Endothelial cell of umbilical vein (primary cell): Measurements from ENCODE around the gene TVP23A. TPM values are rescaled to one million over a fixed set of nuclear protein-coding genes. Genes with fewer than 3 reads are reported as not detected.

Experiments
- BruUV-seq: library from RNA; stranded (reverse); fragments of 400-500 nt; replicated peaks from 2 replicates; lab custom pipeline; 2021; lab: Mats Ljungman, UMichigan
- CTCF ChIA-PET: fragments of 300-600, 350-600 bp; sonication (Branson Sonifier 250); formaldehyde crosslinking; loops from one replicate; lab custom pipeline; 2021; ENCODE audit warnings: antibody characterized with exemption, inconsistent platforms; lab: Charles Lee
- POLR2A ChIA-PET: fragments of 300-600, 350-600 bp; sonication (Branson Sonifier 250); formaldehyde crosslinking; loops from one replicate; lab custom pipeline; 2021; ENCODE audit warnings: antibody characterized with exemption, inconsistent platforms; lab: Charles Lee
- DNase-seq: peaks from one replicate; pipeline ENCODE4 v3.0.0-alpha.2; 2011; ENCODE audit warnings: low read depth, low spot score
- FAIRE-seq: peaks from 2 replicates; lab custom pipeline; 2011; peaks lifted over from hg19 to GRCh38; lab: Jason Lieb, UNC
- H2AFZ ChIP-seq: 2 replicates; pipeline ENCODE4 v1.6.0; 2012; ENCODE audit warnings: low read depth, low read length, control low read depth, inconsistent platforms
- H3K27ac ChIP-seq: 2 replicates; pipeline ENCODE4 v1.5.1; 2011; ENCODE audit warnings: low read depth, mild to moderate bottlenecking, control low read depth, low read length, moderate library complexity; ENCODE audit not compliant: insufficient read depth
- H3K27me3 ChIP-seq, 2 experiments: 2 replicates each; pipeline versions ENCODE4 v1.6.0 to v1.6.1; 2011; ENCODE audit warnings: low read length in 2 of 2, mixed read lengths in 1 of 2; ENCODE audit not compliant: control insufficient read depth in 2 of 2, insufficient read depth in 2 of 2
- H3K36me3 ChIP-seq, 2 experiments: 2 replicates in 1 of 2; 3 replicates in 1 of 2; pipeline ENCODE4 v1.5.1; 2011; ENCODE audit warnings: low read length in 2 of 2, mild to moderate bottlenecking in 1 of 2, moderate library complexity in 1 of 2; ENCODE audit not compliant: control insufficient read depth in 2 of 2, insufficient read depth in 2 of 2; ENCODE audit errors: extremely low read depth in 1 of 2
- H3K4me1 ChIP-seq: 3 replicates; pipeline ENCODE4 v1.5.1; 2011; ENCODE audit warnings: mild to moderate bottlenecking, low read length; ENCODE audit not compliant: control insufficient read depth, insufficient read depth; ENCODE audit errors: extremely low read depth
- H3K4me2 ChIP-seq: 2 replicates; pipeline ENCODE4 v1.6.1; 2011; ENCODE audit warnings: low read length, control low read depth, mixed read lengths; ENCODE audit not compliant: insufficient read depth
- H3K4me3 ChIP-seq, 3 experiments: fragments of 200-600 bp in 1 of 3; sonication (generic), shearing (Covaris generic) in 1 of 3; replicated peaks in 1 of 3; 2 replicates each; pipeline ENCODE4 v1.5.1; 2011 to 2016; ENCODE audit warnings: control low read depth in 3 of 3, low read length in 3 of 3, mild to moderate bottlenecking in 2 of 3, inconsistent platforms in 1 of 3, low read depth in 1 of 3, moderate library complexity in 1 of 3; ENCODE audit not compliant: insufficient read depth in 1 of 3
- H3K79me2 ChIP-seq: 2 replicates; pipeline ENCODE4 v1.6.0; 2012; ENCODE audit warnings: low read length, inconsistent platforms; ENCODE audit not compliant: control insufficient read depth, insufficient read depth
- H3K9ac ChIP-seq: replicated peaks from 2 replicates; pipeline ENCODE3; 2011; ENCODE audit warnings: low read length, control low read depth; ENCODE audit not compliant: insufficient read depth; ENCODE audit errors: extremely low read depth
- H3K9me1 ChIP-seq: replicated peaks from 3 replicates; pipeline ENCODE4 v1.6.0; 2011; ENCODE audit warnings: mild to moderate bottlenecking, low read length; ENCODE audit not compliant: control insufficient read depth, insufficient read depth; ENCODE audit errors: extremely low read depth
- H3K9me3 ChIP-seq: replicated peaks from 2 replicates; pipeline ENCODE4 v1.5.1; 2012; ENCODE audit warnings: low read length, inconsistent platforms; ENCODE audit not compliant: control insufficient read depth, insufficient read depth
- H4K20me1 ChIP-seq: replicated peaks from 2 replicates; pipeline ENCODE3; 2011; ENCODE audit warnings: mild to moderate bottlenecking, low read length; ENCODE audit not compliant: control insufficient read depth, insufficient read depth; ENCODE audit errors: extremely low read depth
- GATA2 ChIP-seq: IDR thresholded peaks from 2 replicates; pipeline ENCODE4 v1.7.0; 2011; ENCODE audit warnings: low read depth, mild to moderate bottlenecking, moderate library complexity, mixed read lengths, low read length; ENCODE audit not compliant: insufficient read length, insufficient read depth
- JUN ChIP-seq: IDR thresholded peaks from 2 replicates; pipeline ENCODE4 v1.6.1; 2011; ENCODE audit warnings: borderline replicate concordance, low read depth; ENCODE audit not compliant: insufficient read length, insufficient read depth
- POLR2A ChIP-seq: IDR thresholded peaks from 2 replicates; pipeline ENCODE4 v1.6.1; 2012; ENCODE audit warnings: low read depth, mild to moderate bottlenecking, control low read depth, low read length
- dilution Hi-C: fragments of 300-500 bp; cut with MboI; formaldehyde crosslinking; loops from one replicate; pipeline ENCODE4 v1.15.0; 2019; ENCODE audit warnings: low sequenced_read_pairs; ENCODE audit not compliant: extremely low pct_ligation_motif_present
- intact Hi-C: fragments of 100-400 bp; cut with micrococcal nuclease; formaldehyde crosslinking; loops from one replicate; pipeline ENCODE4 v1.10.0; 2022
- polyA plus RNA-seq, 4 experiments: library from polyadenylated mRNA; depleted of rRNA in 3 of 4; stranded (reverse) in 3 of 4; unstranded in 1 of 4; fragments of >200 nt; gene quantifications; 2 replicates each; pipeline versions ENCODE4 v1.2.1 to v1.2.3, GENCODE V29; 2011 to 2012; ENCODE audit warnings: missing spikeins in 1 of 4
- total RNA-seq: library from RNA; stranded (reverse); gene quantifications from 2 replicates; pipeline ENCODE4 v1.2.3, GENCODE V29; 2021
- TF ChIP-seq, protein P1 (sequence below): IDR thresholded peaks from 2 replicates; pipeline ENCODE4 v1.6.1; 2011; ENCODE audit not compliant: insufficient read depth, insufficient read length
- TF ChIP-seq, protein P2 (sequence below), 2 donors: IDR thresholded peaks; 1 replicate in 1 of 2; 2 replicates in 1 of 2; pipeline ENCODE4 v1.5.1; 2011; ENCODE audit warnings: low read length in 2 of 2, mild to moderate bottlenecking in 2 of 2, moderate library complexity in 2 of 2, control low read depth in 1 of 2, inconsistent platforms in 1 of 2, low read depth in 1 of 2; ENCODE audit not compliant: insufficient read depth in 1 of 2; ENCODE audit errors: extremely low read depth in 1 of 2

Gene TVP23A
- total and polyA plus RNA-seq, 2 donors (not counting 3 experiments of a cell fraction or from before 2014, with no cell fraction given): not detected

DNA sequence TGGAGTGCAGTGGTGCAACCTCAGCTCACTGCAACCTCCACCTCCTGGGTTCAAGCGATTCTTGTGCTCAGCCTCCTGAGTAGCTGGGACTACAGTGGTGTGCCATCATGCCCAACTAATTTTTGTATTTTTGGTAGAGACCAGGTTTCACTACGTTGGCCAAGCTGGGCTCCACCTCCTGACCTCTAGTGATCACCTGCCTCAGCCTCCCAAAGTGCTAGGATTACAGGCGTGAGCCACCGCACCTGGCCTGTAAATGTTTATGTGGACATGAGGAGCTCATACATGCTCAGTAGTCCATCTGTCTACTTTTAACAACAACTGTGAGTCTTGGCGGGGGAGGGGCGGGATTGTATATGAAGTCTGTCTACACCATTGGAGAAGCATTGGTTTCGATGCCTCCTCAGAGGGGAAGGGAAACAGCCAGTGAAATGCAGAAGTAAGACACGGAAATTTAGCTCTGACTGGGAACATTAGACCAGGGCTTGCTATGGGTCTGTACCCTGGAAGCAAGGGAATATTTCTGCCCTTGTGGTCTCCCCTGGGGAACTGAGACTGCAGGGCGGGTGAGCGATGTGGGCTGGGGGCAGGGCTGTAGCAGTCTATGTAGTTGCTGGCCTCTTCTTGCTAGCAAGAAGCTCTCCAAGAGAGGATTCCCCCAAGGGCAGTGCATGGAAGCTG, 65.6 kb downstream of the TVP23A start:
- Histone ChIP-seq H3K79me2 (no peaks in the 10 kb centered on the region), H3K4me3 (no peak overlapping the region), H3K4me2 (no peak overlapping the region), H3K9ac (no peak overlapping the region), H3K9me3 (no peaks in the 10 kb centered on the region), H3K36me3 (peaks cover 0 to 6% of the 10 kb centered on the region in 2 experiments), H3K27me3 (no peaks in the 10 kb centered on the region), H2AFZ (no peak overlapping the region), H4K20me1 (no peaks in the 10 kb centered on the region), H3K27ac (no peak overlapping the region), H3K9me1 (no peaks in the 10 kb centered on the region), H3K4me1 (no peaks in the 10 kb centered on the region)
- BruUV-seq: no TSS peak
- DNase-seq: no peak
- TF ChIP-seq, protein P1, sequence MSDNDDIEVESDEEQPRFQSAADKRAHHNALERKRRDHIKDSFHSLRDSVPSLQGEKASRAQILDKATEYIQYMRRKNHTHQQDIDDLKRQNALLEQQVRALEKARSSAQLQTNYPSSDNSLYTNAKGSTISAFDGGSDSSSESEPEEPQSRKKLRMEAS: no peak
- no peak for TF ChIP-seq POLR2A
- TF ChIP-seq GATA2: no peak
- TF ChIP-seq, protein P2, sequence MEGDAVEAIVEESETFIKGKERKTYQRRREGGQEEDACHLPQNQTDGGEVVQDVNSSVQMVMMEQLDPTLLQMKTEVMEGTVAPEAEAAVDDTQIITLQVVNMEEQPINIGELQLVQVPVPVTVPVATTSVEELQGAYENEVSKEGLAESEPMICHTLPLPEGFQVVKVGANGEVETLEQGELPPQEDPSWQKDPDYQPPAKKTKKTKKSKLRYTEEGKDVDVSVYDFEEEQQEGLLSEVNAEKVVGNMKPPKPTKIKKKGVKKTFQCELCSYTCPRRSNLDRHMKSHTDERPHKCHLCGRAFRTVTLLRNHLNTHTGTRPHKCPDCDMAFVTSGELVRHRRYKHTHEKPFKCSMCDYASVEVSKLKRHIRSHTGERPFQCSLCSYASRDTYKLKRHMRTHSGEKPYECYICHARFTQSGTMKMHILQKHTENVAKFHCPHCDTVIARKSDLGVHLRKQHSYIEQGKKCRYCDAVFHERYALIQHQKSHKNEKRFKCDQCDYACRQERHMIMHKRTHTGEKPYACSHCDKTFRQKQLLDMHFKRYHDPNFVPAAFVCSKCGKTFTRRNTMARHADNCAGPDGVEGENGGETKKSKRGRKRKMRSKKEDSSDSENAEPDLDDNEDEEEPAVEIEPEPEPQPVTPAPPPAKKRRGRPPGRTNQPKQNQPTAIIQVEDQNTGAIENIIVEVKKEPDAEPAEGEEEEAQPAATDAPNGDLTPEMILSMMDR (IDR thresholded peaks at IDR 0.05; ENCODE audit: extremely low read depth in 1 of 2, insufficient read depth in 1 of 2, low read depth in 1 of 2, low read length in 2 of 2): no peak
- TF ChIP-seq JUN: no peak
- ChIA-PET POLR2A (interaction anchor here (1.1 kb wide), 1 partner anchor 9 kb away, joined by 3 read pairs; no protein-coding TSS in a partner anchor), CTCF (interaction anchor here (1.3 to 1.5 kb wide), 4 partner anchors 9 to 166 kb away, joined by 3 to 5 read pairs (median 4); partner anchors contain the start of gene NUBP1)
- no peak for FAIRE-seq
- intact Hi-C loops (no loop called here), dilution Hi-C loops (no loop called here)
